ENCODE results near the gene CNN3. TPM values are rescaled to one million over a fixed set of nuclear protein-coding genes. Genes with fewer than 3 reads are reported as not detected.

The CNN3 gene
- total RNA-seq, 1 experiment from 2014 or later, result 183 TPM

DNA sequence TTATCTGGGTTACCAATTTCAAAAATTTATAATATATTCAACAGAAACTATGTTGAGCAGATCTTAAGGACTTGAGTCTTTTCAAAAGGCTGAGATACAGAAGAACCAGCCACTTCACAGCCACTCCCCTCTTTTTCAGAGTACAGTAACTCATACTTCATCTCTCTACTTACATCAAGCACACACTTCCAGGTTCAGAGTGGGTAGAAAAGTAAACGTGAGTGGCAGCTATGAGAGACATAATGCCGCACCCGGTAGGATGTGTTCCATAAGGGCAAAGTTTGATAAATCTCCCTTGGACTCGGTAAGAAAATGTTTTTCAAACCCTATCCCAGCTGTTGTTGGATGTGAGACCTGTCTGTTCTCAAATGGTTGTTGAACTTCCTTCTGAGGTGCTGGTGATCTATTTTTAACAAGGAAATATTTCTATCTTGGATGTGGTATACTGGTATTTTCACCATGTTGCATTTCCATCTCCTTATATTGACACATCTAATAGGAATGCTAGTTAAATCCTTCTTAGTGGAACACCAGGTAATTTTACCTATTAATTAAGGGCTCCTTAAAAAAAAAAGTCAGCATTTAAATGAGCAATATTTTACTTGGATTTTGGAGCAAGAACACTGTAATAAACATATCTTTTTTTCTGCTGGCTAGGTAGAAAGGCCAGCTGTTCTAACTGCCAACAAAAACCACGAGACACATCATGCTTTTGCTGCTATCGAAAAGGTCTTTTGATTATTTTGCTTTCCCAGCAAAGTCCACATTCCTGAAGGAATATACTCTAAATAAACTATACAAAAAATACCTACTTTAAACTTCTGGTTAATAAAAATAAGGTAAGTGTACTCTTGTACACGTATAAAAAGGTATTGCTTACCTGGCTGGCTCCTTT is 28.2 kb downstream of the CNN3 start:
- no peak for DNase-seq (ENCODE audit: low spot score)
- Mint-ChIP-seq H3K9me3 (no peaks in the 10 kb centered on the region), H3K36me3 (peaks cover 68% of the 10 kb centered on the region), H3K27ac (no peak overlapping the region), H3K27me3 (ENCODE audit: low read depth) (peaks cover 3% of the 10 kb centered on the region; the same call in 1 of the 2 replicates), H3K4me1 (peaks cover 14% of the 10 kb centered on the region), H3K4me3 (no peak overlapping the region)
- no peak for TF ChIP-seq JUN (CRISPR knock-in tag; IDR thresholded peaks at IDR 0.05)
- TF ChIP-seq GTF2I (CRISPR knock-in tag; conservative IDR thresholded peaks at IDR 0.05), result no peak
- TF ChIP-seq, protein P1, sequence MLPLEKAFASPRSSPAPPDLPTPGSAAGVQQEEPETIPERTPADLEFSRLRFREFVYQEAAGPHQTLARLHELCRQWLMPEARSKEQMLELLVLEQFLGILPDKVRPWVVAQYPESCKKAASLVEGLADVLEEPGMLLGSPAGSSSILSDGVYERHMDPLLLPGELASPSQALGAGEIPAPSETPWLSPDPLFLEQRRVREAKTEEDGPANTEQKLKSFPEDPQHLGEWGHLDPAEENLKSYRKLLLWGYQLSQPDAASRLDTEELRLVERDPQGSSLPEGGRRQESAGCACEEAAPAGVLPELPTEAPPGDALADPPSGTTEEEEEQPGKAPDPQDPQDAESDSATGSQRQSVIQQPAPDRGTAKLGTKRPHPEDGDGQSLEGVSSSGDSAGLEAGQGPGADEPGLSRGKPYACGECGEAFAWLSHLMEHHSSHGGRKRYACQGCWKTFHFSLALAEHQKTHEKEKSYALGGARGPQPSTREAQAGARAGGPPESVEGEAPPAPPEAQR (CRISPR knock-in tag; IDR thresholded peaks at IDR 0.05), result no peak
- TF ChIP-seq, protein P2, sequence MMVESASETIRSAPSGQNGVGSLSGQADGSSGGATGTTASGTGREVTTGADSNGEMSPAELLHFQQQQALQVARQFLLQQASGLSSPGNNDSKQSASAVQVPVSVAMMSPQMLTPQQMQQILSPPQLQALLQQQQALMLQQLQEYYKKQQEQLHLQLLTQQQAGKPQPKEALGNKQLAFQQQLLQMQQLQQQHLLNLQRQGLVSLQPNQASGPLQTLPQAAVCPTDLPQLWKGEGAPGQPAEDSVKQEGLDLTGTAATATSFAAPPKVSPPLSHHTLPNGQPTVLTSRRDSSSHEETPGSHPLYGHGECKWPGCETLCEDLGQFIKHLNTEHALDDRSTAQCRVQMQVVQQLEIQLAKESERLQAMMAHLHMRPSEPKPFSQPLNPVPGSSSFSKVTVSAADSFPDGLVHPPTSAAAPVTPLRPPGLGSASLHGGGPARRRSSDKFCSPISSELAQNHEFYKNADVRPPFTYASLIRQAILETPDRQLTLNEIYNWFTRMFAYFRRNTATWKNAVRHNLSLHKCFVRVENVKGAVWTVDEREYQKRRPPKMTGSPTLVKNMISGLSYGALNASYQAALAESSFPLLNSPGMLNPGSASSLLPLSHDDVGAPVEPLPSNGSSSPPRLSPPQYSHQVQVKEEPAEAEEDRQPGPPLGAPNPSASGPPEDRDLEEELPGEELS (CRISPR knock-in tag; IDR thresholded peaks at IDR 0.05), result no peak
- TF ChIP-seq OVOL2 (CRISPR knock-in tag; IDR thresholded peaks at IDR 0.05; ENCODE audit: borderline replicate concordance), result no peak
- TF ChIP-seq SMAD4 (CRISPR knock-in tag; IDR thresholded peaks at IDR 0.05), result no peak
- TF ChIP-seq ZNF219 (CRISPR knock-in tag; IDR thresholded peaks at IDR 0.05; ENCODE audit: borderline replicate concordance), result no peak
- no peak for TF ChIP-seq HMGA2 (CRISPR knock-in tag; IDR thresholded peaks at IDR 0.05)
- POLR2A ChIA-PET, result interaction anchor here (0.5 kb wide), 1 partner anchor 10 kb away, joined by 4 read pairs; no protein-coding TSS in a partner anchor
- no peak for ATAC-seq
- CTCF ChIA-PET, result interaction anchor here (1.4 kb wide), 2 partner anchors 44 to 145 kb away, joined by 4 to 6 read pairs; no protein-coding TSS in a partner anchor

DNA sequence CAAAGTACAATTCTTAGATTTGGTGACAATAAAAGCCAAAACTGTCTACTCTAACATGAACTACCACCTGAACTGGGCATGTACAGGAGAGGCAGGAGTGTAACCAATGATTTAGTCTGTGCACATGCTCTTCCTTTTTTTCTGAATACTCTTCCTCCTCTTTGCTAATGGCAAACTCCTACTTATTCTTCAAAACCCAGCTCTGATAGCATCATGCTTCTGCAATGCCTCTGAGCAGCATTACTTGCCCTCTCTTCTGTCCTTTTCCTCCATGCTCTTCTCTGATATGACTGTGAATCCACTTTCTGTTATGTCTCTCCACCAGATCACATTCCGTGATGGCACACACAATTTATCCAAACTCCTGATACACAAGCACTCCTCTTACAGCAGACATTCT is 31.4 kb downstream of the CNN3 start:
- no peak for ATAC-seq
- POLR2A ChIA-PET, result no interaction called here
- Mint-ChIP-seq H3K36me3 (peaks cover 43% of the 10 kb centered on the region), H3K4me3 (no peak overlapping the region), H3K27me3 (ENCODE audit: low read depth) (peaks cover 3% of the 10 kb centered on the region; the same call in 1 of the 2 replicates), H3K9me3 (no peaks in the 10 kb centered on the region), H3K27ac (no peak overlapping the region), H3K4me1 (peaks cover 12% of the 10 kb centered on the region)
- CTCF ChIA-PET, result no interaction called here
- no peak for DNase-seq (ENCODE audit: low spot score)
- TF ChIP-seq, protein P3, sequence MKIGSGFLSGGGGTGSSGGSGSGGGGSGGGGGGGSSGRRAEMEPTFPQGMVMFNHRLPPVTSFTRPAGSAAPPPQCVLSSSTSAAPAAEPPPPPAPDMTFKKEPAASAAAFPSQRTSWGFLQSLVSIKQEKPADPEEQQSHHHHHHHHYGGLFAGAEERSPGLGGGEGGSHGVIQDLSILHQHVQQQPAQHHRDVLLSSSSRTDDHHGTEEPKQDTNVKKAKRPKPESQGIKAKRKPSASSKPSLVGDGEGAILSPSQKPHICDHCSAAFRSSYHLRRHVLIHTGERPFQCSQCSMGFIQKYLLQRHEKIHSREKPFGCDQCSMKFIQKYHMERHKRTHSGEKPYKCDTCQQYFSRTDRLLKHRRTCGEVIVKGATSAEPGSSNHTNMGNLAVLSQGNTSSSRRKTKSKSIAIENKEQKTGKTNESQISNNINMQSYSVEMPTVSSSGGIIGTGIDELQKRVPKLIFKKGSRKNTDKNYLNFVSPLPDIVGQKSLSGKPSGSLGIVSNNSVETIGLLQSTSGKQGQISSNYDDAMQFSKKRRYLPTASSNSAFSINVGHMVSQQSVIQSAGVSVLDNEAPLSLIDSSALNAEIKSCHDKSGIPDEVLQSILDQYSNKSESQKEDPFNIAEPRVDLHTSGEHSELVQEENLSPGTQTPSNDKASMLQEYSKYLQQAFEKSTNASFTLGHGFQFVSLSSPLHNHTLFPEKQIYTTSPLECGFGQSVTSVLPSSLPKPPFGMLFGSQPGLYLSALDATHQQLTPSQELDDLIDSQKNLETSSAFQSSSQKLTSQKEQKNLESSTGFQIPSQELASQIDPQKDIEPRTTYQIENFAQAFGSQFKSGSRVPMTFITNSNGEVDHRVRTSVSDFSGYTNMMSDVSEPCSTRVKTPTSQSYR (CRISPR knock-in tag; IDR thresholded peaks at IDR 0.05), result no peak
- TF ChIP-seq OVOL2 (CRISPR knock-in tag; IDR thresholded peaks at IDR 0.05; ENCODE audit: borderline replicate concordance), result no peak
- TF ChIP-seq, protein P1 (CRISPR knock-in tag; IDR thresholded peaks at IDR 0.05), result no peak
- no peak for TF ChIP-seq EMX1 (CRISPR knock-in tag; IDR thresholded peaks at IDR 0.05)
- TF ChIP-seq, protein P4, sequence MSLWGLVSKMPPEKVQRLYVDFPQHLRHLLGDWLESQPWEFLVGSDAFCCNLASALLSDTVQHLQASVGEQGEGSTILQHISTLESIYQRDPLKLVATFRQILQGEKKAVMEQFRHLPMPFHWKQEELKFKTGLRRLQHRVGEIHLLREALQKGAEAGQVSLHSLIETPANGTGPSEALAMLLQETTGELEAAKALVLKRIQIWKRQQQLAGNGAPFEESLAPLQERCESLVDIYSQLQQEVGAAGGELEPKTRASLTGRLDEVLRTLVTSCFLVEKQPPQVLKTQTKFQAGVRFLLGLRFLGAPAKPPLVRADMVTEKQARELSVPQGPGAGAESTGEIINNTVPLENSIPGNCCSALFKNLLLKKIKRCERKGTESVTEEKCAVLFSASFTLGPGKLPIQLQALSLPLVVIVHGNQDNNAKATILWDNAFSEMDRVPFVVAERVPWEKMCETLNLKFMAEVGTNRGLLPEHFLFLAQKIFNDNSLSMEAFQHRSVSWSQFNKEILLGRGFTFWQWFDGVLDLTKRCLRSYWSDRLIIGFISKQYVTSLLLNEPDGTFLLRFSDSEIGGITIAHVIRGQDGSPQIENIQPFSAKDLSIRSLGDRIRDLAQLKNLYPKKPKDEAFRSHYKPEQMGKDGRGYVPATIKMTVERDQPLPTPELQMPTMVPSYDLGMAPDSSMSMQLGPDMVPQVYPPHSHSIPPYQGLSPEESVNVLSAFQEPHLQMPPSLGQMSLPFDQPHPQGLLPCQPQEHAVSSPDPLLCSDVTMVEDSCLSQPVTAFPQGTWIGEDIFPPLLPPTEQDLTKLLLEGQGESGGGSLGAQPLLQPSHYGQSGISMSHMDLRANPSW (CRISPR knock-in tag; conservative IDR thresholded peaks at IDR 0.05; ENCODE audit: low read depth), result no peak
- no peak for TF ChIP-seq GABPB1 (CRISPR knock-in tag; IDR thresholded peaks at IDR 0.05)
- TF ChIP-seq, protein P5, sequence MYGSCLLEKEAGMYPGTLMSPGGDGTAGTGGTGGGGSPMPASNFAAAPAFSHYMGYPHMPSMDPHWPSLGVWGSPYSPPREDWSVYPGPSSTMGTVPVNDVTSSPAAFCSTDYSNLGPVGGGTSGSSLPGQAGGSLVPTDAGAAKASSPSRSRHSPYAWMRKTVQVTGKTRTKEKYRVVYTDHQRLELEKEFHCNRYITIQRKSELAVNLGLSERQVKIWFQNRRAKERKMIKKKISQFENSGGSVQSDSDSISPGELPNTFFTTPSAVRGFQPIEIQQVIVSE (CRISPR knock-in tag; IDR thresholded peaks at IDR 0.05; ENCODE audit: borderline replicate concordance), result no peak
- TF ChIP-seq, protein P6, sequence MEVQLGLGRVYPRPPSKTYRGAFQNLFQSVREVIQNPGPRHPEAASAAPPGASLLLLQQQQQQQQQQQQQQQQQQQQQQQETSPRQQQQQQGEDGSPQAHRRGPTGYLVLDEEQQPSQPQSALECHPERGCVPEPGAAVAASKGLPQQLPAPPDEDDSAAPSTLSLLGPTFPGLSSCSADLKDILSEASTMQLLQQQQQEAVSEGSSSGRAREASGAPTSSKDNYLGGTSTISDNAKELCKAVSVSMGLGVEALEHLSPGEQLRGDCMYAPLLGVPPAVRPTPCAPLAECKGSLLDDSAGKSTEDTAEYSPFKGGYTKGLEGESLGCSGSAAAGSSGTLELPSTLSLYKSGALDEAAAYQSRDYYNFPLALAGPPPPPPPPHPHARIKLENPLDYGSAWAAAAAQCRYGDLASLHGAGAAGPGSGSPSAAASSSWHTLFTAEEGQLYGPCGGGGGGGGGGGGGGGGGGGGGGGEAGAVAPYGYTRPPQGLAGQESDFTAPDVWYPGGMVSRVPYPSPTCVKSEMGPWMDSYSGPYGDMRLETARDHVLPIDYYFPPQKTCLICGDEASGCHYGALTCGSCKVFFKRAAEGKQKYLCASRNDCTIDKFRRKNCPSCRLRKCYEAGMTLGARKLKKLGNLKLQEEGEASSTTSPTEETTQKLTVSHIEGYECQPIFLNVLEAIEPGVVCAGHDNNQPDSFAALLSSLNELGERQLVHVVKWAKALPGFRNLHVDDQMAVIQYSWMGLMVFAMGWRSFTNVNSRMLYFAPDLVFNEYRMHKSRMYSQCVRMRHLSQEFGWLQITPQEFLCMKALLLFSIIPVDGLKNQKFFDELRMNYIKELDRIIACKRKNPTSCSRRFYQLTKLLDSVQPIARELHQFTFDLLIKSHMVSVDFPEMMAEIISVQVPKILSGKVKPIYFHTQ (CRISPR knock-in tag; IDR thresholded peaks at IDR 0.05), result no peak
- no peak for TF ChIP-seq HMGA2 (CRISPR knock-in tag; IDR thresholded peaks at IDR 0.05)
- no peak for TF ChIP-seq ZNF317 (CRISPR knock-in tag; IDR thresholded peaks at IDR 0.05; ENCODE audit: borderline replicate concordance, low read depth)
- no peak for TF ChIP-seq MYBL2 (CRISPR knock-in tag; IDR thresholded peaks at IDR 0.05)
- TF ChIP-seq, protein P7, sequence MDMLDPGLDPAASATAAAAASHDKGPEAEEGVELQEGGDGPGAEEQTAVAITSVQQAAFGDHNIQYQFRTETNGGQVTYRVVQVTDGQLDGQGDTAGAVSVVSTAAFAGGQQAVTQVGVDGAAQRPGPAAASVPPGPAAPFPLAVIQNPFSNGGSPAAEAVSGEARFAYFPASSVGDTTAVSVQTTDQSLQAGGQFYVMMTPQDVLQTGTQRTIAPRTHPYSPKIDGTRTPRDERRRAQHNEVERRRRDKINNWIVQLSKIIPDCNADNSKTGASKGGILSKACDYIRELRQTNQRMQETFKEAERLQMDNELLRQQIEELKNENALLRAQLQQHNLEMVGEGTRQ (CRISPR knock-in tag; IDR thresholded peaks at IDR 0.05), result no peak
